GM23338 (cell line): ENCODE results near the gene TNS3. TPM values are rescaled to one million over a fixed set of nuclear protein-coding genes. Genes with fewer than 3 reads are reported as not detected.

Experiments
- ATAC-seq: fragments of 200-7000 bp; cut with Tn5 transposase; 3 replicates; pipeline ENCODE4 v1.9.1; 2020
- DNase-seq: peaks from one replicate; pipeline ENCODE4 v3.0.0-alpha.2; 2015; ENCODE audit warnings: low spot score
- H2AFZ ChIP-seq: fragments of 200-600 bp; sonication (generic); 2 replicates; pipeline ENCODE4 v1.8.0; 2016; ENCODE audit warnings: antibody characterized with exemption, mild to moderate bottlenecking, moderate library complexity
- H3F3A ChIP-seq: fragments of 200-600 bp; sonication (generic); replicated peaks from 2 replicates; pipeline ENCODE4 v1.8.0; 2017; ENCODE audit warnings: antibody characterized with exemption, mixed run types, low read depth
- H3K27ac ChIP-seq: fragments of 200-600 bp; sonication (generic); 2 replicates; pipeline ENCODE4 v1.6.1; 2016; ENCODE audit warnings: low read depth
- H3K27me3 ChIP-seq: fragments of 200-600 bp; sonication (generic); 2 replicates; pipeline ENCODE4 v1.8.0; 2016; ENCODE audit warnings: mild to moderate bottlenecking, mixed run types, moderate library complexity; ENCODE audit not compliant: insufficient read depth
- H3K36me3 ChIP-seq: fragments of 200-600 bp; sonication (generic); 2 replicates; pipeline ENCODE4 v1.8.0; 2016; ENCODE audit warnings: mild to moderate bottlenecking; ENCODE audit not compliant: insufficient read depth
- H3K4me1 ChIP-seq: fragments of 200-600 bp; sonication (generic); 2 replicates; pipeline ENCODE4 v1.8.0; 2016; ENCODE audit warnings: mild to moderate bottlenecking, moderate library complexity; ENCODE audit not compliant: insufficient read depth
- H3K4me2 ChIP-seq: fragments of 200-600 bp; sonication (generic); 2 replicates; pipeline ENCODE4 v1.7.1; 2017; ENCODE audit warnings: mixed run types
- H3K4me3 ChIP-seq: fragments of 200-600 bp; sonication (generic); 2 replicates; pipeline ENCODE4 v1.6.1; 2016; ENCODE audit warnings: mixed run types
- H3K79me2 ChIP-seq: fragments of 200-600 bp; sonication (generic); replicated peaks from 2 replicates; pipeline ENCODE4 v1.8.0; 2017; ENCODE audit warnings: mild to moderate bottlenecking; ENCODE audit not compliant: insufficient read depth
- H3K9me2 ChIP-seq: fragments of 200-600 bp; sonication (generic); 2 replicates; pipeline ENCODE4 v1.8.0; 2017; ENCODE audit not compliant: insufficient read depth
- H4K20me1 ChIP-seq: fragments of 200-600 bp; sonication (generic); replicated peaks from 2 replicates; pipeline ENCODE4 v1.8.0; 2017; ENCODE audit warnings: mild to moderate bottlenecking; ENCODE audit not compliant: insufficient read depth
- H3K27ac Mint-ChIP-seq: 2 replicates; pipeline ENCODE4 v1.8.0; 2020; ENCODE audit warnings: inconsistent platforms, mild to moderate bottlenecking, moderate library complexity, mixed read lengths
- H3K27me3 Mint-ChIP-seq: 3 replicates; pipeline ENCODE4 v1.8.0; 2022; ENCODE audit warnings: low read depth, mild to moderate bottlenecking, moderate library complexity, mixed read lengths, inconsistent platforms; ENCODE audit not compliant: insufficient read depth, poor library complexity
- H3K36me3 Mint-ChIP-seq: 3 replicates; pipeline ENCODE4 v1.8.0; 2021; ENCODE audit warnings: low read depth, mild to moderate bottlenecking, inconsistent platforms, moderate library complexity, mixed read lengths
- H3K4me1 Mint-ChIP-seq: 3 replicates; pipeline ENCODE4 v1.8.0; 2020; ENCODE audit warnings: mild to moderate bottlenecking, inconsistent platforms, mixed read lengths
- H3K4me3 Mint-ChIP-seq: 3 replicates; pipeline ENCODE4 v1.8.0; 2021; ENCODE audit warnings: moderate library complexity, mild to moderate bottlenecking, inconsistent platforms, mixed read lengths
- H3K9me3 Mint-ChIP-seq: 3 replicates; pipeline ENCODE4 v1.8.0; 2020; ENCODE audit warnings: moderate library complexity, mild to moderate bottlenecking, inconsistent platforms, mixed read lengths
- NANOG ChIP-seq: IDR thresholded peaks from 2 replicates; pipeline ENCODE4 v1.6.1; 2016; ENCODE audit warnings: antibody characterized with exemption, borderline replicate concordance
- STAT1 ChIP-seq: IDR thresholded peaks from one replicate; pipeline ENCODE4 v1.6.1; 2016; ENCODE audit warnings: antibody characterized with exemption; ENCODE audit not compliant: unreplicated experiment
- polyA plus RNA-seq: library from polyadenylated mRNA; unstranded; fragments of >200 nt; fragmentation: Nextera tagmentation; extraction: Ambion mirVana; gene quantifications from 2 replicates; pipeline ENCODE4 v1.2.1, GENCODE V29; 2016
- total RNA-seq: library from RNA; depleted of rRNA; stranded (reverse); fragments of >200 nt; shearing (Covaris generic); gene quantifications from 2 replicates; pipeline ENCODE4 v1.2.3, GENCODE V29; 2014
- TF ChIP-seq, protein P1 (sequence below): fragments of 250-450 bp; sonication (Bioruptor Pico); IDR thresholded peaks from 2 replicates; pipeline ENCODE4 v1.5.0; 2020; ENCODE audit warnings: mild to moderate bottlenecking, moderate library complexity
- TF ChIP-seq, protein P2 (sequence below): IDR thresholded peaks from 2 replicates; pipeline ENCODE4 v1.6.1; 2016; ENCODE audit warnings: antibody characterized with exemption
- TF ChIP-seq, protein P3 (sequence below): IDR thresholded peaks from one replicate; pipeline ENCODE4 v1.6.1; 2018; ENCODE audit warnings: antibody characterized with exemption; ENCODE audit not compliant: unreplicated experiment
- TF ChIP-seq, protein P4 (sequence below), 2 experiments: fragments of 200-600 bp in 1 of 2; sonication (generic) in 1 of 2; conservative IDR thresholded peaks; 2 replicates each; pipeline versions ENCODE4 v1.5.1 to v1.6.1; 2016 to 2017; ENCODE audit warnings: antibody characterized with exemption in 2 of 2, low read depth in 2 of 2, mild to moderate bottlenecking in 2 of 2, moderate library complexity in 1 of 2

The TNS3 gene
- total and polyA plus RNA-seq, 2 experiments from 2014 or later: 6.2 to 28.7 TPM

DNA sequence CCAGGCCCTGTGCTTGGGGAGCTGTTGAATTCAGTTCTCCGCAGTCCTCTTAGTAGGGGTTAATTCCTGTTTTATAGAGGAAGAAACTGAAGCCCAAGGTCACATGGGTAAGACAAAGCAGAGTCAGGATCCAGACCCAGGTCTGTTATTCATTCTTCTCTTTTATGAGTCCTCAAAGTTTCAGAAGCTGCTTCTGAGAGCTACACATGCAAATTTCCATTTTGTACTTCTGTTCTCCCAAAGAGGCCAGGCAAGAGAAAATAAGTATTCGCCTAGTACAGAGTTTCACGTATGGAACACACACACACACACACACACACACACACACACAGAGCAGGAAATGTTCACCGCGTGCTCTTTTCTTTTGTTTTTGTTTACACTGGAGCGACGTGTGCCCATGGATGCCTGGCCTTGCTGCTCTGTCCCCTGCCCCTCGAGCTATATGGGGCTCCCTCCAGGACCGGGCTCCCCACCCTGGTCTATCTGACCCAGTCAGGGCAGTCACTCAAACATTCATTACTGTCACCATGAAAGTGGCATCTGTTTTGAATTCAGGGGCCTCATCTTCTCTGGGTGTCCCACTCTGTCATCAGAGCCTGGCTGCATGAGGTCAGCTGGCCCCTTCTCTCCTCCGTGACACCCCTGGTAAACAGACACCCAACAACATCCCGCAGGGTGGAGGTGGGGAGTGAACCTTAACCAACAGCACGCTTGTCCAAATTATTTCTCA is 84.4 kb downstream of the TNS3 start:
- no peak for DNase-seq
- peaks cover 19% of the 10 kb centered on the region for H3K79me2 ChIP-seq
- H3K4me1 ChIP-seq: peaks cover 26% of the 10 kb centered on the region
- H3K27me3 Mint-ChIP-seq: peaks cover 16% of the 10 kb centered on the region
- no peaks in the 10 kb centered on the region for H3K9me2 ChIP-seq
- ATAC-seq: no peak
- no peak for TF ChIP-seq NANOG
- no peak for TF ChIP-seq STAT1
- TF ChIP-seq, protein P1, sequence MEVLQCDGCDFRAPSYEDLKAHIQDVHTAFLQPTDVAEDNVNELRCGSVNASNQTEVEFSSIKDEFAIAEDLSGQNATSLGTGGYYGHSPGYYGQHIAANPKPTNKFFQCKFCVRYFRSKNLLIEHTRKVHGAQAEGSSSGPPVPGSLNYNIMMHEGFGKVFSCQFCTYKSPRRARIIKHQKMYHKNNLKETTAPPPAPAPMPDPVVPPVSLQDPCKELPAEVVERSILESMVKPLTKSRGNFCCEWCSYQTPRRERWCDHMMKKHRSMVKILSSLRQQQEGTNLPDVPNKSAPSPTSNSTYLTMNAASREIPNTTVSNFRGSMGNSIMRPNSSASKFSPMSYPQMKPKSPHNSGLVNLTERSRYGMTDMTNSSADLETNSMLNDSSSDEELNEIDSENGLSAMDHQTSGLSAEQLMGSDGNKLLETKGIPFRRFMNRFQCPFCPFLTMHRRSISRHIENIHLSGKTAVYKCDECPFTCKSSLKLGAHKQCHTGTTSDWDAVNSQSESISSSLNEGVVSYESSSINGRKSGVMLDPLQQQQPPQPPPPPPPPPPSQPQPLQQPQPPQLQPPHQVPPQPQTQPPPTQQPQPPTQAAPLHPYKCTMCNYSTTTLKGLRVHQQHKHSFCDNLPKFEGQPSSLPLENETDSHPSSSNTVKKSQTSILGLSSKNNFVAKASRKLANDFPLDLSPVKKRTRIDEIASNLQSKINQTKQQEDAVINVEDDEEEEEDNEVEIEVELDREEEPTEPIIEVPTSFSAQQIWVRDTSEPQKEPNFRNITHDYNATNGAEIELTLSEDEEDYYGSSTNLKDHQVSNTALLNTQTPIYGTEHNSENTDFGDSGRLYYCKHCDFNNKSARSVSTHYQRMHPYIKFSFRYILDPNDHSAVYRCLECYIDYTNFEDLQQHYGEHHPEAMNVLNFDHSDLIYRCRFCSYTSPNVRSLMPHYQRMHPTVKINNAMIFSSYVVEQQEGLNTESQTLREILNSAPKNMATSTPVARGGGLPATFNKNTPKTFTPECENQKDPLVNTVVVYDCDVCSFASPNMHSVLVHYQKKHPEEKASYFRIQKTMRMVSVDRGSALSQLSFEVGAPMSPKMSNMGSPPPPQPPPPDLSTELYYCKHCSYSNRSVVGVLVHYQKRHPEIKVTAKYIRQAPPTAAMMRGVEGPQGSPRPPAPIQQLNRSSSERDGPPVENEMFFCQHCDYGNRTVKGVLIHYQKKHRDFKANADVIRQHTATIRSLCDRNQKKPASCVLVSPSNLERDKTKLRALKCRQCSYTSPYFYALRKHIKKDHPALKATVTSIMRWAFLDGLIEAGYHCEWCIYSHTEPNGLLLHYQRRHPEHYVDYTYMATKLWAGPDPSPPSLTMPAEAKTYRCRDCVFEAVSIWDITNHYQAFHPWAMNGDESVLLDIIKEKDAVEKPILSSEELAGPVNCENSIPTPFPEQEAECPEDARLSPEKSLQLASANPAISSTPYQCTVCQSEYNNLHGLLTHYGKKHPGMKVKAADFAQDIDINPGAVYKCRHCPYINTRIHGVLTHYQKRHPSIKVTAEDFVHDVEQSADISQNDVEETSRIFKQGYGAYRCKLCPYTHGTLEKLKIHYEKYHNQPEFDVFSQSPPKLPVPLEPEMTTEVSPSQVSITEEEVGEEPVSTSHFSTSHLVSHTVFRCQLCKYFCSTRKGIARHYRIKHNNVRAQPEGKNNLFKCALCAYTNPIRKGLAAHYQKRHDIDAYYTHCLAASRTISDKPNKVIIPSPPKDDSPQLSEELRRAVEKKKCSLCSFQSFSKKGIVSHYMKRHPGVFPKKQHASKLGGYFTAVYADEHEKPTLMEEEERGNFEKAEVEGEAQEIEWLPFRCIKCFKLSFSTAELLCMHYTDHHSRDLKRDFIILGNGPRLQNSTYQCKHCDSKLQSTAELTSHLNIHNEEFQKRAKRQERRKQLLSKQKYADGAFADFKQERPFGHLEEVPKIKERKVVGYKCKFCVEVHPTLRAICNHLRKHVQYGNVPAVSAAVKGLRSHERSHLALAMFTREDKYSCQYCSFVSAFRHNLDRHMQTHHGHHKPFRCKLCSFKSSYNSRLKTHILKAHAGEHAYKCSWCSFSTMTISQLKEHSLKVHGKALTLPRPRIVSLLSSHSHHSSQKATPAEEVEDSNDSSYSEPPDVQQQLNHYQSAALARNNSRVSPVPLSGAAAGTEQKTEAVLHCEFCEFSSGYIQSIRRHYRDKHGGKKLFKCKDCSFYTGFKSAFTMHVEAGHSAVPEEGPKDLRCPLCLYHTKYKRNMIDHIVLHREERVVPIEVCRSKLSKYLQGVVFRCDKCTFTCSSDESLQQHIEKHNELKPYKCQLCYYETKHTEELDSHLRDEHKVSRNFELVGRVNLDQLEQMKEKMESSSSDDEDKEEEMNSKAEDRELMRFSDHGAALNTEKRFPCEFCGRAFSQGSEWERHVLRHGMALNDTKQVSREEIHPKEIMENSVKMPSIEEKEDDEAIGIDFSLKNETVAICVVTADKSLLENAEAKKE (CRISPR knock-in tag): no peak
- TF ChIP-seq, protein P2, sequence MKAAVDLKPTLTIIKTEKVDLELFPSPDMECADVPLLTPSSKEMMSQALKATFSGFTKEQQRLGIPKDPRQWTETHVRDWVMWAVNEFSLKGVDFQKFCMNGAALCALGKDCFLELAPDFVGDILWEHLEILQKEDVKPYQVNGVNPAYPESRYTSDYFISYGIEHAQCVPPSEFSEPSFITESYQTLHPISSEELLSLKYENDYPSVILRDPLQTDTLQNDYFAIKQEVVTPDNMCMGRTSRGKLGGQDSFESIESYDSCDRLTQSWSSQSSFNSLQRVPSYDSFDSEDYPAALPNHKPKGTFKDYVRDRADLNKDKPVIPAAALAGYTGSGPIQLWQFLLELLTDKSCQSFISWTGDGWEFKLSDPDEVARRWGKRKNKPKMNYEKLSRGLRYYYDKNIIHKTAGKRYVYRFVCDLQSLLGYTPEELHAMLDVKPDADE: no peak
- TF ChIP-seq, protein P3, sequence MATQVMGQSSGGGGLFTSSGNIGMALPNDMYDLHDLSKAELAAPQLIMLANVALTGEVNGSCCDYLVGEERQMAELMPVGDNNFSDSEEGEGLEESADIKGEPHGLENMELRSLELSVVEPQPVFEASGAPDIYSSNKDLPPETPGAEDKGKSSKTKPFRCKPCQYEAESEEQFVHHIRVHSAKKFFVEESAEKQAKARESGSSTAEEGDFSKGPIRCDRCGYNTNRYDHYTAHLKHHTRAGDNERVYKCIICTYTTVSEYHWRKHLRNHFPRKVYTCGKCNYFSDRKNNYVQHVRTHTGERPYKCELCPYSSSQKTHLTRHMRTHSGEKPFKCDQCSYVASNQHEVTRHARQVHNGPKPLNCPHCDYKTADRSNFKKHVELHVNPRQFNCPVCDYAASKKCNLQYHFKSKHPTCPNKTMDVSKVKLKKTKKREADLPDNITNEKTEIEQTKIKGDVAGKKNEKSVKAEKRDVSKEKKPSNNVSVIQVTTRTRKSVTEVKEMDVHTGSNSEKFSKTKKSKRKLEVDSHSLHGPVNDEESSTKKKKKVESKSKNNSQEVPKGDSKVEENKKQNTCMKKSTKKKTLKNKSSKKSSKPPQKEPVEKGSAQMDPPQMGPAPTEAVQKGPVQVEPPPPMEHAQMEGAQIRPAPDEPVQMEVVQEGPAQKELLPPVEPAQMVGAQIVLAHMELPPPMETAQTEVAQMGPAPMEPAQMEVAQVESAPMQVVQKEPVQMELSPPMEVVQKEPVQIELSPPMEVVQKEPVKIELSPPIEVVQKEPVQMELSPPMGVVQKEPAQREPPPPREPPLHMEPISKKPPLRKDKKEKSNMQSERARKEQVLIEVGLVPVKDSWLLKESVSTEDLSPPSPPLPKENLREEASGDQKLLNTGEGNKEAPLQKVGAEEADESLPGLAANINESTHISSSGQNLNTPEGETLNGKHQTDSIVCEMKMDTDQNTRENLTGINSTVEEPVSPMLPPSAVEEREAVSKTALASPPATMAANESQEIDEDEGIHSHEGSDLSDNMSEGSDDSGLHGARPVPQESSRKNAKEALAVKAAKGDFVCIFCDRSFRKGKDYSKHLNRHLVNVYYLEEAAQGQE: no peak
- TF ChIP-seq, protein P4, sequence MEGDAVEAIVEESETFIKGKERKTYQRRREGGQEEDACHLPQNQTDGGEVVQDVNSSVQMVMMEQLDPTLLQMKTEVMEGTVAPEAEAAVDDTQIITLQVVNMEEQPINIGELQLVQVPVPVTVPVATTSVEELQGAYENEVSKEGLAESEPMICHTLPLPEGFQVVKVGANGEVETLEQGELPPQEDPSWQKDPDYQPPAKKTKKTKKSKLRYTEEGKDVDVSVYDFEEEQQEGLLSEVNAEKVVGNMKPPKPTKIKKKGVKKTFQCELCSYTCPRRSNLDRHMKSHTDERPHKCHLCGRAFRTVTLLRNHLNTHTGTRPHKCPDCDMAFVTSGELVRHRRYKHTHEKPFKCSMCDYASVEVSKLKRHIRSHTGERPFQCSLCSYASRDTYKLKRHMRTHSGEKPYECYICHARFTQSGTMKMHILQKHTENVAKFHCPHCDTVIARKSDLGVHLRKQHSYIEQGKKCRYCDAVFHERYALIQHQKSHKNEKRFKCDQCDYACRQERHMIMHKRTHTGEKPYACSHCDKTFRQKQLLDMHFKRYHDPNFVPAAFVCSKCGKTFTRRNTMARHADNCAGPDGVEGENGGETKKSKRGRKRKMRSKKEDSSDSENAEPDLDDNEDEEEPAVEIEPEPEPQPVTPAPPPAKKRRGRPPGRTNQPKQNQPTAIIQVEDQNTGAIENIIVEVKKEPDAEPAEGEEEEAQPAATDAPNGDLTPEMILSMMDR (conservative IDR thresholded peaks at IDR 0.05; ENCODE audit: low read depth in 2 of 2): no peak
- no peak overlapping the region for H3K27ac ChIP-seq
- no peak overlapping the region for H3K4me2 ChIP-seq
- H3K4me1 Mint-ChIP-seq: peaks cover 60% of the 10 kb centered on the region
- peak overlapping the region; percentile 84 for H3K27ac Mint-ChIP-seq
- H3K9me3 Mint-ChIP-seq: no peaks in the 10 kb centered on the region
- H3K4me3 ChIP-seq: no peak overlapping the region
- no peaks in the 10 kb centered on the region for H3K27me3 ChIP-seq
- peaks cover 4% of the 10 kb centered on the region; the same call in 1 of the 2 replicates for H4K20me1 ChIP-seq
- H3K4me3 Mint-ChIP-seq: no peak overlapping the region
- H3K36me3 Mint-ChIP-seq: peaks cover 4% of the 10 kb centered on the region
- H2AFZ ChIP-seq: no peak overlapping the region
- H3F3A ChIP-seq: no peaks in the 10 kb centered on the region
- H3K36me3 ChIP-seq: no peaks in the 10 kb centered on the region
